Psoas muscle (tissue), 8 donors: ENCODE measurements around the gene ROBO1. TPM values are rescaled to one million over a fixed set of nuclear protein-coding genes. Genes with fewer than 3 reads are reported as not detected.

Experiments
- ATAC-seq, 4 donors: fragments of 200-7000 bp; cut with Tn5 transposase; one replicate each; pipeline ENCODE4 v1.9.1; 2020; ENCODE audit warnings: moderate library complexity in 3 of 4, mild to moderate bottlenecking in 2 of 4
- DNase-seq, 2 donors: peaks; one replicate each; pipeline ENCODE4 v3.0.0-alpha.2; 2020
- H3K27ac ChIP-seq: fragments of 200-600 bp; one replicate; pipeline ENCODE4 v1.8.0; 2022
- H3K27me3 ChIP-seq, 3 donors: fragments of 200-600 bp in 1 of 3; one replicate each; pipeline versions ENCODE4 v1.6.1 to v1.8.0; 2013 to 2022; ENCODE audit warnings: low read length in 2 of 3, mild to moderate bottlenecking in 2 of 3, moderate library complexity in 1 of 3; ENCODE audit not compliant: insufficient read depth in 3 of 3
- H3K36me3 ChIP-seq, 2 donors: fragments of 200-600 bp in 1 of 2; one replicate each; pipeline versions ENCODE4 v1.6.1 to v1.8.0; 2013 to 2022; ENCODE audit warnings: low read depth in 1 of 2, mild to moderate bottlenecking in 1 of 2, moderate library complexity in 1 of 2; ENCODE audit not compliant: insufficient read depth in 1 of 2
- H3K4me1 ChIP-seq: fragments of 200-600 bp; one replicate; pipeline ENCODE4 v1.8.0; 2022
- H3K4me3 ChIP-seq: fragments of 200-600 bp; one replicate; pipeline ENCODE4 v1.8.0; 2022; ENCODE audit warnings: mild to moderate bottlenecking
- H3K9me3 ChIP-seq: fragments of 200-600 bp; one replicate; pipeline ENCODE4 v1.8.0; 2022
- WGBS, 3 donors: extraction: QIAGEN DNeasy Blood & Tissue Kit; methylation state at CpG; one replicate each; pipeline versions ENCODE4 v1.1.6 to v1.1.7; 2013; 5-methylcytosine and 5-hydroxymethylcytosine counted together
- intact Hi-C, 2 donors: fragments of 100-400 bp; cut with DNase I; formaldehyde crosslinking; loops; one replicate each; pipeline versions ENCODE4 v1.11.0 to v1.14.2; 2022
- polyA plus RNA-seq, 3 donors: library from polyadenylated mRNA; stranded (reverse); fragments of 200-250 nt; gene quantifications; one replicate each; pipeline ENCODE4 v1.2.3, GENCODE V29; 2013
- total RNA-seq, 4 donors: library from RNA; stranded (reverse); fragmentation: NEBNext Ultra II Directional in 2 of 4; extraction: Animal tissue kit (Norgen Biotek cat#: 25700) in 2 of 4; gene quantifications; one replicate each; pipeline versions ENCODE4 v1.2.1 to v1.2.4, GENCODE V29; 2021 to 2023
- TF ChIP-seq, protein P1 (sequence below): fragments of 200-600 bp; IDR thresholded peaks from one replicate; pipeline ENCODE4 v1.8.0; 2022; ENCODE audit warnings: antibody characterized with exemption
- donor health status: healthy with polysubstance abuse.
- donor health status: DM: no; HTN: no; CAD: no; lungs with moderate emphysema.
- donor health status: Bipolar disorder and iron deficiency.
- donor health status: healthy.
- donor health status: DM: yes; HTN: yes; CAD: no.
- donor health status: DM: no; HTN: no; CAD: no.
- donor health status: DM: no; HTN: no; CAD: no.
- donor health status: DM: yes; HTN: yes; CAD: no.

The ROBO1 gene
- total and polyA plus RNA-seq, 7 donors = 0.52 to 14.0 (median 4.9) TPM

- intact Hi-C loops = loop anchor here (5.0 to 10.0 kb wide), 2 partner anchors 277 to 700 kb away; no protein-coding TSS in a partner anchor
- ATAC-seq = peak in 1 of 4 donors; percentile 36
Measured at GRCh38 chr3:79361748-79362378, 405.9 kb downstream of the ROBO1 start.

GRCh38 chr3:79358327-79358726 is 409.5 kb downstream of the ROBO1 start:
- WGBS, 3 donors = 63 to 69% (median 66%) methylated on average over 4 of the region's 4 CpGs
- H3K4me3 ChIP-seq = no peak overlapping the region

More at GRCh38 chr3:79361748-79362378, 405.9 kb downstream of the ROBO1 start:
- 20 to 25% (median 23%) methylated on average over 7 of the region's 7 CpGs for WGBS, 3 donors
- Histone ChIP-seq H3K27ac (no peak overlapping the region), H3K36me3 (no peaks in the 10 kb centered on the region), H3K27me3 (no peaks in the 10 kb centered on the region), H3K4me1 (no peaks in the 10 kb centered on the region), H3K9me3 (no peaks in the 10 kb centered on the region), H3K4me3 (no peak overlapping the region)
- TF ChIP-seq, protein P1, sequence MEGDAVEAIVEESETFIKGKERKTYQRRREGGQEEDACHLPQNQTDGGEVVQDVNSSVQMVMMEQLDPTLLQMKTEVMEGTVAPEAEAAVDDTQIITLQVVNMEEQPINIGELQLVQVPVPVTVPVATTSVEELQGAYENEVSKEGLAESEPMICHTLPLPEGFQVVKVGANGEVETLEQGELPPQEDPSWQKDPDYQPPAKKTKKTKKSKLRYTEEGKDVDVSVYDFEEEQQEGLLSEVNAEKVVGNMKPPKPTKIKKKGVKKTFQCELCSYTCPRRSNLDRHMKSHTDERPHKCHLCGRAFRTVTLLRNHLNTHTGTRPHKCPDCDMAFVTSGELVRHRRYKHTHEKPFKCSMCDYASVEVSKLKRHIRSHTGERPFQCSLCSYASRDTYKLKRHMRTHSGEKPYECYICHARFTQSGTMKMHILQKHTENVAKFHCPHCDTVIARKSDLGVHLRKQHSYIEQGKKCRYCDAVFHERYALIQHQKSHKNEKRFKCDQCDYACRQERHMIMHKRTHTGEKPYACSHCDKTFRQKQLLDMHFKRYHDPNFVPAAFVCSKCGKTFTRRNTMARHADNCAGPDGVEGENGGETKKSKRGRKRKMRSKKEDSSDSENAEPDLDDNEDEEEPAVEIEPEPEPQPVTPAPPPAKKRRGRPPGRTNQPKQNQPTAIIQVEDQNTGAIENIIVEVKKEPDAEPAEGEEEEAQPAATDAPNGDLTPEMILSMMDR = peak; percentile 64
- no peak for DNase-seq

DNA sequence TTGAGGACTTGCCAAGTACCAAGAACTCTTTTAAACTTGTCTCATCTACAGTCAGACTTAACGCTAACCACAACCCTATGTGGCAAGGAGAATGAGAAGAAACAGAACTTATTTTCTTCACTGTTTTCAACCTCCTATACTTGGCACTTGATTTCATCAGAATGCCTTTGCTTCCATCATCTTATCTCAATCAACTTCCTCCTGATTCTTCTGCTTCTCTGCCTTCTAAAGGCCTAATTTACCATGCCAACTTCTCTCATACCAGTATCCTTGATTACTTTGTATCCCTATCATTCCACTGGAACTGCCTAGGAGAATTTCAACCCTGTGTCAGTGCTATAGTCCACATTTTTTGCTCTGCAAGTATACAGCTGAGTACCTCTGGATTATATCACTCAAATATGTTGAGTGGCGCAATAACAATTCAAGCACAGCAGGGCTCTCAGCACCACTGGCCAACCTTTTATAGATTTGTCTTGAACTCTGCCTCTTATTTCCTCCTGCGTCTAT is 413.6 kb downstream of the ROBO1 start:
- TF ChIP-seq, protein P1 = no peak
- 90 to 94% (median 90%) methylated on average over 3 of the region's 3 CpGs for WGBS, 3 donors
- DNase-seq = no peak

More at GRCh38 chr3:79358327-79358726, 409.5 kb downstream of the ROBO1 start:
- H3K27ac ChIP-seq = no peak overlapping the region
- DNase-seq (no peak), ATAC-seq (no peak)
- H3K9me3 ChIP-seq = no peaks in the 10 kb centered on the region
- intact Hi-C loops = no loop called here
- no peaks in the 10 kb centered on the region for H3K4me1 ChIP-seq
- H3K27me3 ChIP-seq = no peaks in the 10 kb centered on the region
- H3K36me3 ChIP-seq = no peaks in the 10 kb centered on the region
- TF ChIP-seq, protein P1 = no peak

GRCh38 chr3:79351699-79352098 is 416.1 kb downstream of the ROBO1 start:
- no peaks in the 10 kb centered on the region for H3K9me3 ChIP-seq
- no peak for ATAC-seq
- no peak for DNase-seq
- no peak overlapping the region for H3K27ac ChIP-seq
- H3K36me3 ChIP-seq = no peaks in the 10 kb centered on the region
- TF ChIP-seq, protein P1 = no peak
- no peak overlapping the region for H3K4me3 ChIP-seq
- H3K27me3 ChIP-seq = no peaks in the 10 kb centered on the region
- no peaks in the 10 kb centered on the region for H3K4me1 ChIP-seq
- 40 to 56% (median 52%) methylated on average over 2 of the region's 2 CpGs for WGBS, 3 donors
- intact Hi-C loops = no loop called here

More for the DNA sequence above, 413.6 kb downstream of the ROBO1 start:
- H3K4me1 ChIP-seq = no peaks in the 10 kb centered on the region
- no peaks in the 10 kb centered on the region for H3K27me3 ChIP-seq
- H3K27ac ChIP-seq = no peak overlapping the region
- ATAC-seq = no peak
- H3K9me3 ChIP-seq = no peaks in the 10 kb centered on the region
- H3K4me3 ChIP-seq = no peak overlapping the region
- H3K36me3 ChIP-seq = no peaks in the 10 kb centered on the region
- intact Hi-C loops = no loop called here
